WERI-Rb-1 (cell line): Measurements from ENCODE around the gene PIF1.

Experiments
- DNase-seq: peaks from one replicate; pipeline ENCODE4 v3.0.0-alpha.2; 2020
- H3K27ac ChIP-seq: fragments of 250-450 bp; sonication (Bioruptor Pico); 2 replicates; pipeline ENCODE4 v1.5.1; 2020; ENCODE audit warnings: mild to moderate bottlenecking, moderate library complexity
- H3K27me3 ChIP-seq: fragments of 250-450 bp; sonication (Bioruptor Pico); 2 replicates; pipeline ENCODE4 v1.5.1; 2021; ENCODE audit warnings: mild to moderate bottlenecking, low read depth, moderate library complexity; ENCODE audit not compliant: insufficient read depth, severe bottlenecking
- H3K36me3 ChIP-seq: fragments of 250-450 bp; sonication (Bioruptor Pico); 2 replicates; pipeline ENCODE4 v1.5.1; 2020; ENCODE audit warnings: mild to moderate bottlenecking, moderate library complexity
- H3K4me3 ChIP-seq: 2 replicates; pipeline ENCODE4 v1.5.1; 2011; ENCODE audit warnings: low read depth, mild to moderate bottlenecking, control low read depth, low read length
- H3K9me3 ChIP-seq: fragments of 250-450 bp; sonication (Bioruptor Pico); 2 replicates; pipeline ENCODE4 v1.5.1; 2021; ENCODE audit warnings: mild to moderate bottlenecking, moderate library complexity; ENCODE audit not compliant: severe bottlenecking
- CTCF ChIP-seq: IDR thresholded peaks from 2 replicates; pipeline ENCODE4 v1.5.1; 2011; ENCODE audit warnings: low read depth, mild to moderate bottlenecking, control low read depth, inconsistent platforms, low read length

The PIF1 gene

GRCh38 chr15:64810497-64811326 is 14.7 kb downstream of the PIF1 start:
- DNase-seq: peak; percentile 26
- Histone ChIP-seq H3K27me3 (no peaks in the 10 kb centered on the region), H3K4me3 (no peak overlapping the region), H3K9me3 (no peaks in the 10 kb centered on the region), H3K36me3 (no peaks in the 10 kb centered on the region), H3K27ac (no peak overlapping the region)
- TF ChIP-seq CTCF: no peak

- Histone ChIP-seq H3K9me3 (no peaks in the 10 kb centered on the region), H3K27ac (no peak overlapping the region), H3K36me3 (no peaks in the 10 kb centered on the region), H3K27me3 (no peaks in the 10 kb centered on the region), H3K4me3 (no peak overlapping the region)
- peak; percentile 90 for DNase-seq
- TF ChIP-seq CTCF: peak; percentile 88
These were observed 15.6 kb downstream of the PIF1 start for GRCh38 chr15:64809649-64810496.

GRCh38 chr15:64808785-64809453 is 16.5 kb downstream of the PIF1 start:
- no peak for TF ChIP-seq CTCF
- Histone ChIP-seq H3K27me3 (no peaks in the 10 kb centered on the region), H3K4me3 (no peak overlapping the region), H3K36me3 (no peaks in the 10 kb centered on the region), H3K9me3 (no peaks in the 10 kb centered on the region), H3K27ac (no peak overlapping the region)
- no peak for DNase-seq

- H3K4me3 ChIP-seq: no peak overlapping the region
These were observed 17.7 kb downstream of the PIF1 start for GRCh38 chr15:64807751-64808222.

More at GRCh38 chr15:64807751-64808222, 17.7 kb downstream of the PIF1 start:
- no peak for DNase-seq
- Histone ChIP-seq H3K27ac (no peak overlapping the region), H3K27me3 (no peaks in the 10 kb centered on the region), H3K9me3 (no peaks in the 10 kb centered on the region), H3K36me3 (no peaks in the 10 kb centered on the region)
- no peak for TF ChIP-seq CTCF
